ENCODE measurements around the gene S100A7A. TPM values are rescaled to one million over a fixed set of nuclear protein-coding genes. Genes with fewer than 3 reads are reported as not detected.
"Not testable (repeated sequence)": the region's sequence is repeated elsewhere in the genome, so short reads cannot be mapped to it uniquely, and the experiment has no call there.

Gene S100A7A
- total RNA-seq, 1 donor from 2014 or later, result not detected

GRCh38 chr1:153443486-153443885, 27.2 kb downstream of the S100A7A start:
- Histone ChIP-seq H3K9ac (ENCODE audit: low read depth in 1 of 3, low read length in 3 of 3) (no peak overlapping the region), H3K27ac (ENCODE audit: low read depth, low read length) (no peak overlapping the region), H3K4me3 (ENCODE audit: low read length in 3 of 3) (no peak overlapping the region), H3K27me3 (ENCODE audit: control insufficient read depth in 3 of 3, insufficient read depth in 3 of 3, low read length in 3 of 3) (peaks cover 3 to 9% (median 4%) of the 10 kb centered on the region in 3 donors), H3K36me3 (ENCODE audit: control insufficient read depth in 3 of 3, insufficient read depth in 3 of 3, low read length in 3 of 3) (no peaks in the 10 kb centered on the region), H3K9me3 (ENCODE audit: control insufficient read depth in 3 of 3, low read length in 3 of 3) (no peaks in the 10 kb centered on the region), H3K4me1 (ENCODE audit: control insufficient read depth in 3 of 3, insufficient read depth in 3 of 3, low read length in 3 of 3) (peaks cover 0 to 2% (median 0%) of the 10 kb centered on the region in 3 donors)

GRCh38 chr1:153444078-153444477, 27.8 kb downstream of the S100A7A start:
- Histone ChIP-seq H3K4me3 (ENCODE audit: low read length in 3 of 3) (no peak overlapping the region), H3K9ac (ENCODE audit: low read depth in 1 of 3, low read length in 3 of 3) (no peak overlapping the region), H3K9me3 (ENCODE audit: control insufficient read depth in 3 of 3, low read length in 3 of 3) (no peaks in the 10 kb centered on the region), H3K36me3 (ENCODE audit: control insufficient read depth in 3 of 3, insufficient read depth in 3 of 3, low read length in 3 of 3) (no peaks in the 10 kb centered on the region), H3K4me1 (ENCODE audit: control insufficient read depth in 3 of 3, insufficient read depth in 3 of 3, low read length in 3 of 3) (peaks cover 0 to 2% (median 0%) of the 10 kb centered on the region in 3 donors), H3K27me3 (ENCODE audit: control insufficient read depth in 3 of 3, insufficient read depth in 3 of 3, low read length in 3 of 3) (peaks cover 3 to 9% (median 4%) of the 10 kb centered on the region in 3 donors), H3K27ac (ENCODE audit: low read depth, low read length) (no peak overlapping the region)

- Histone ChIP-seq H3K27ac (ENCODE audit: low read depth, low read length) (no peak overlapping the region), H3K4me1 (ENCODE audit: control insufficient read depth in 3 of 3, insufficient read depth in 3 of 3, low read length in 3 of 3) (no peaks in the 10 kb centered on the region), H3K9me3 (ENCODE audit: control insufficient read depth in 3 of 3, low read length in 3 of 3) (no peaks in the 10 kb centered on the region), H3K4me3 (ENCODE audit: low read length in 3 of 3) (no peak overlapping the region), H3K9ac (ENCODE audit: low read depth in 1 of 3, low read length in 3 of 3) (no peak overlapping the region), H3K27me3 (ENCODE audit: control insufficient read depth in 3 of 3, insufficient read depth in 3 of 3, low read length in 3 of 3) (peaks cover 3 to 9% (median 4%) of the 10 kb centered on the region in 3 donors), H3K36me3 (ENCODE audit: control insufficient read depth in 3 of 3, insufficient read depth in 3 of 3, low read length in 3 of 3) (no peaks in the 10 kb centered on the region)
Measured at GRCh38 chr1:153447498-153448170, 31.3 kb downstream of the S100A7A start.

GRCh38 chr1:153448851-153449250, 32.5 kb downstream of the S100A7A start:
- not testable (repeated sequence) for H3K27me3 ChIP-seq (ENCODE audit: control insufficient read depth in 3 of 3, insufficient read depth in 3 of 3, low read length in 3 of 3); H3K4me1 ChIP-seq (ENCODE audit: control insufficient read depth in 3 of 3, insufficient read depth in 3 of 3, low read length in 3 of 3); H3K9me3 ChIP-seq (ENCODE audit: control insufficient read depth in 3 of 3, low read length in 3 of 3); H3K4me3 ChIP-seq (ENCODE audit: low read length in 3 of 3); H3K36me3 ChIP-seq (ENCODE audit: control insufficient read depth in 3 of 3, insufficient read depth in 3 of 3, low read length in 3 of 3); H3K27ac ChIP-seq (ENCODE audit: low read depth, low read length); H3K9ac ChIP-seq (ENCODE audit: low read depth in 1 of 3, low read length in 3 of 3)

GRCh38 chr1:153456396-153456795, 40.1 kb downstream of the S100A7A start:
- Histone ChIP-seq H3K27ac (ENCODE audit: low read depth, low read length) (no peak overlapping the region), H3K36me3 (ENCODE audit: control insufficient read depth in 3 of 3, insufficient read depth in 3 of 3, low read length in 3 of 3) (no peaks in the 10 kb centered on the region), H3K9ac (ENCODE audit: low read depth in 1 of 3, low read length in 3 of 3) (no peak overlapping the region), H3K4me1 (ENCODE audit: control insufficient read depth in 3 of 3, insufficient read depth in 3 of 3, low read length in 3 of 3) (no peaks in the 10 kb centered on the region), H3K4me3 (ENCODE audit: low read length in 3 of 3) (no peak overlapping the region), H3K27me3 (ENCODE audit: control insufficient read depth in 3 of 3, insufficient read depth in 3 of 3, low read length in 3 of 3) (peaks cover 0 to 10% (median 4%) of the 10 kb centered on the region in 3 donors), H3K9me3 (ENCODE audit: control insufficient read depth in 3 of 3, low read length in 3 of 3) (no peaks in the 10 kb centered on the region)

GRCh38 chr1:153459655-153460054, 43.3 kb downstream of the S100A7A start:
- H3K9me3 ChIP-seq (ENCODE audit: control insufficient read depth in 3 of 3, low read length in 3 of 3), result no peaks in the 10 kb centered on the region
- peaks cover 0 to 12% (median 4%) of the 10 kb centered on the region in 3 donors for H3K27me3 ChIP-seq (ENCODE audit: control insufficient read depth in 3 of 3, insufficient read depth in 3 of 3, low read length in 3 of 3)
- H3K4me3 ChIP-seq (ENCODE audit: low read length in 3 of 3), result no peak overlapping the region
- no peaks in the 10 kb centered on the region for H3K36me3 ChIP-seq (ENCODE audit: control insufficient read depth in 3 of 3, insufficient read depth in 3 of 3, low read length in 3 of 3)
- H3K27ac ChIP-seq (ENCODE audit: low read depth, low read length), result no peak overlapping the region
- no peaks in the 10 kb centered on the region for H3K4me1 ChIP-seq (ENCODE audit: control insufficient read depth in 3 of 3, insufficient read depth in 3 of 3, low read length in 3 of 3)
- no peak overlapping the region for H3K9ac ChIP-seq (ENCODE audit: low read depth in 1 of 3, low read length in 3 of 3)

GRCh38 chr1:153460551-153460950, 44.2 kb downstream of the S100A7A start, which contains the start of gene S100A7:
TSS of gene S100A7 (minus strand) at chr1:153460651. CDS start at chr1:153459013, 1,638 bp downstream.
- Histone ChIP-seq H3K27me3 (ENCODE audit: control insufficient read depth in 3 of 3, insufficient read depth in 3 of 3, low read length in 3 of 3) (peaks cover 0 to 12% (median 4%) of the 10 kb centered on the region in 3 donors), H3K4me1 (ENCODE audit: control insufficient read depth in 3 of 3, insufficient read depth in 3 of 3, low read length in 3 of 3) (no peaks in the 10 kb centered on the region), H3K9me3 (ENCODE audit: control insufficient read depth in 3 of 3, low read length in 3 of 3) (no peaks in the 10 kb centered on the region), H3K9ac (ENCODE audit: low read depth in 1 of 3, low read length in 3 of 3) (no peak within 1 kb of the TSS), H3K4me3 (ENCODE audit: low read length in 3 of 3) (no peak within 1 kb of the TSS), H3K27ac (ENCODE audit: low read depth, low read length) (no peak within 1 kb of the TSS), H3K36me3 (ENCODE audit: control insufficient read depth in 3 of 3, insufficient read depth in 3 of 3, low read length in 3 of 3) (no peaks in the 10 kb centered on the region)

- not testable (repeated sequence) for H3K27me3 ChIP-seq (ENCODE audit: control insufficient read depth in 3 of 3, insufficient read depth in 3 of 3, low read length in 3 of 3); H3K27ac ChIP-seq (ENCODE audit: low read depth, low read length); H3K9me3 ChIP-seq (ENCODE audit: control insufficient read depth in 3 of 3, low read length in 3 of 3); H3K9ac ChIP-seq (ENCODE audit: low read depth in 1 of 3, low read length in 3 of 3); H3K4me3 ChIP-seq (ENCODE audit: low read length in 3 of 3); H3K36me3 ChIP-seq (ENCODE audit: control insufficient read depth in 3 of 3, insufficient read depth in 3 of 3, low read length in 3 of 3); H3K4me1 ChIP-seq (ENCODE audit: control insufficient read depth in 3 of 3, insufficient read depth in 3 of 3, low read length in 3 of 3)
Measured at GRCh38 chr1:153462741-153463140, 46.4 kb downstream of the S100A7A start.

GRCh38 chr1:153465811-153466636, 49.7 kb downstream of the S100A7A start:
- Histone ChIP-seq H3K36me3 (ENCODE audit: control insufficient read depth in 3 of 3, insufficient read depth in 3 of 3, low read length in 3 of 3) (no peaks in the 10 kb centered on the region), H3K4me1 (ENCODE audit: control insufficient read depth in 3 of 3, insufficient read depth in 3 of 3, low read length in 3 of 3) (no peaks in the 10 kb centered on the region), H3K9me3 (ENCODE audit: control insufficient read depth in 3 of 3, low read length in 3 of 3) (no peaks in the 10 kb centered on the region), H3K27ac (ENCODE audit: low read depth, low read length) (no peak overlapping the region), H3K4me3 (ENCODE audit: low read length in 3 of 3) (no peak overlapping the region), H3K27me3 (ENCODE audit: control insufficient read depth in 3 of 3, insufficient read depth in 3 of 3, low read length in 3 of 3) (peaks cover 0 to 4% (median 2%) of the 10 kb centered on the region in 3 donors), H3K9ac (ENCODE audit: low read depth in 1 of 3, low read length in 3 of 3) (no peak overlapping the region)

GRCh38 chr1:153466908-153467307, 50.6 kb downstream of the S100A7A start:
- Histone ChIP-seq H3K36me3 (ENCODE audit: control insufficient read depth in 3 of 3, insufficient read depth in 3 of 3, low read length in 3 of 3) (no peaks in the 10 kb centered on the region), H3K9ac (ENCODE audit: low read depth in 1 of 3, low read length in 3 of 3) (no peak overlapping the region), H3K4me1 (ENCODE audit: control insufficient read depth in 3 of 3, insufficient read depth in 3 of 3, low read length in 3 of 3) (no peaks in the 10 kb centered on the region), H3K27me3 (ENCODE audit: control insufficient read depth in 3 of 3, insufficient read depth in 3 of 3, low read length in 3 of 3) (peaks cover 0 to 4% (median under 1%) of the 10 kb centered on the region in 3 donors), H3K9me3 (ENCODE audit: control insufficient read depth in 3 of 3, low read length in 3 of 3) (no peaks in the 10 kb centered on the region), H3K27ac (ENCODE audit: low read depth, low read length) (no peak overlapping the region), H3K4me3 (ENCODE audit: low read length in 3 of 3) (no peak overlapping the region)

All from skeletal muscle tissue (tissue), 4 donors.